SIG-M5 treated with dmso at 0.1 percent for 504 hours (cell line): ENCODE data around the gene NEK10.

Source experiments
- DNase-seq: peaks from one replicate; lab custom pipeline; 2025; ENCODE audit not compliant: unreplicated experiment; lab: John Stamatoyannopoulos, UW

NEK10 gene

DNA sequence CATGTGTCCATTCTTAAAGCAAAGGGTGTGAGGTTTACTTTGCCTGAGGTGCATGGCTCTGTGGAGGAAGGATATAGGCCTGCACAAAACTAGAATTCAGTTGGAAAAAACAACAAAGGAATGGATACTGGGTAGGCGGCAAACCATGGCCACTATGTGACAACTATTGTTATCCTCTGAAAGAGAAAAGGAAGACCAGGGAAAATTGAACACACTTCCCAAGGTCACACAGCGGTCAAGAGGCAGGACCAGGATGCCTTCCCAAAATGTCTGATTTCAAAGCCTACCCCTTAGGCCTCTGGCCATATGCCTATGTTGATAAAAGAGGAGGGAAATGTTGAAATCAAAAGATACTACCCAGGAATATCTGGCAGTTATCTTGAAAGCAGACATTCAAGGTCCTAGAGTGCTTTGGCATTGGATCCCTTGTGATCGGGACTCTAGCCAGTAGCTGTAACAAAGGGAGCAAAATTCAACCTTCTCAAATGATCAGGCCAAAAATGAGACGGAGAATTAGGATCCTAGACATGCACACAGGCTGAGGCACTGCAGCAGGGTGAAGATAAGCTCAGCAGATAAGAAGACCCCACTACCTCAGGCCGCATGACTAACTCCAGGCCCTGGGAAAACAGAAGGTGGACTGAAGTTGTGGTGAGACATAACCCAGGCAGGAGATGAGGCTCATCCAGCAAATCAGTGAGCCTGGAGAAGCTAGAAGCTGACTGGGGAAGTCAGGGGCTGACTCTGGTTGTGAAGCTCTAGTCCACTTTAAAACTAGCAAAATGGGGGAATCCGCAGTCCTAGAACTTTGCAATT, 292.2 kb downstream of the NEK10 start:
- DNase-seq, result no peak

DNA sequence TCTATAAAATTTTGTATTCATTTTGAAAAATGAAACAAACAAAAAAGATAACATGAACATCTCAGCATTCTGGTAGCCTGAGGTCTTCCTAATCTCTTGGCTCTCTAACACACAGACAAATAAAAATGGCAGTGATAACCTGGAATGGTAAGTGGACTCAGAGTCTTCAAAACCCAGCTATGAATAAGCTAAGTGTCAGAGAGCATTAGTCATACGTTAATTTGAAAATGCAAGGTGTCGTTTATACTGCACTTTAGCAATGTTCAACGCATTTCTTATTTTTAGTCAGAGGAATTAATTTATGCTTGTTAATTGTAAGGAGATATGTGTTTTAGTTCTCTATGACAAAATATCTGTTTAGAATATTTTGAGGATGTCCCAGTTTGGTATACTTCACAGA, 294.3 kb downstream of the NEK10 start:
- no peak for DNase-seq

DNA sequence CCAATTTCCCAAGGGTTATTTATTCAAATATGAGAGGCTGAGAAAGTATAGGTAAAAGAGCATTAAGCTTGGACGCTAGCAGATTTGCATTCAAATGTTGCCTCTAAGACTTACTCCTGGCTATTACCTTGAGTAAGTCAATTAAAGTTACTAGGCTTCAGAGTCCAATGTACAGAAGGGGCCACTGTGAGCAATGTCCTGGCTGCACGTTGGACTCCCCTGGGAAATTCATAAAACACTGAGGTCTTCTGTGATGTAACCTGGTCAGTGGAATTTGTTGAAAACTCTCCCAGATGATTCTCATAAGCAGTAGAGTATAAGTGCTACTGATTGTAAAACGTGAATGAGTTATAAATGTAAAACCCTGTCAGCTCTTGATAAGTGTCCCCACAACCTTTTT, 295.3 kb downstream of the NEK10 start:
- DNase-seq, result no peak

DNA sequence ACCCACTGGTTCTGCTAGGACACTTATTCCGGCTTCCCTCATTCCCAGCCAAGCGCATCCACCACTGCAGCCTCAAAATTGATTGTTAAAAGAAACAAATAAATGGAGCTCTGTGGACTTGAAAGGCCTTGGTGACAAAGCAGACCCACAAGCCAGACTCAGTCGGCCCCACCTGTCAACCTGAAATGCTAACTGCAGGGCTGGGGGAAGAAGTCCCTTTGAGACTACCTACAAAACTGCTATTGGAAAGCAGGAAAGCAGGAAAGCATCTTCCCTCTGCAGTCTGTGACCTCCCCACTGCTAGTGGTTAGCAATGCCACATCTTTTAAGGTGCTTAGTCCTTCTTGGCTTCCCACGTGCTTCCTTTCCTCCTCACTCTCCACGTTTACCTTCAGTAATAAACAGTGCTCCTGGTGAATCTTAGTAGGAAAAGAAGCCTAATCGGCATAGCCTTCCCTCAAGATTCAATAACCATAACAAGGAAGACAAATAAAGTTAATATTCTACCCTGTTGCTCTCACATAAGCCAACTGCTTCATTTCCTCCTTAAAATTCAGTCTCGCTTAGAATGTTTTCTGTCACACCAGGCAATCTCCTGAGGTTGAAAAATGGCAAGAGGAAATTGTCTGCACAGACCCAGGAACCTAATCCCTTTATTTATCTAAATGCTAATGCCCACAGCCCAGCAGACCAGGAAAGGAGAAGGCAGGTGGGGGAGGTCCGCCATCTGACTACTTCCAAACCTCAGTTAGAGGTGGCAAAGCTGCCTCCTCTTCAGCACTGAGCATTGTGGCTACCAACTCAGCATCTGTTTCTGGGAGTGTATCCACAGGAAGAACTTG, 296.2 kb downstream of the NEK10 start:
- no peak for DNase-seq

DNA sequence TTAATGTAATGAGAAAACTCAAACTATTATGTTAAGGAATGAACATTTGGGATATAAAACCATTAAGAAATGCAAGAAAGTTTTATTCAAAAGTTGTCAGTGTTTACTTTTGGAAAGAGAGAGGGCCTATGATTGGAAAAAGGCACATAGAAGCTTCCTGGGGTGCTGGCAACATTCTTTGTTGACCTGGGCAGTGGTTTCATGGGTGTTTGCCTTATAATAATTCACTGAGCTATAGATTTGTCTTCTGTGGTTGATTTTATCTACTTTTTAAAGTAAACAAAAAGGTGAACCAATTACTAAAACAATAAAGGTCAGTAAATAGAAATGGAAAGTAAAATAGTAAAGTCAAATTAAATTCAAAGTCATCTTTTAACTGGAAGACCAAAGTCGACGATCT, 308.8 kb downstream of the NEK10 start:
- no peak for DNase-seq
